AG04449 (cell line): Measurements from ENCODE around the gene MIOX.

Source experiments
- CTCF ChIA-PET: fragments of 350-600 bp; formaldehyde crosslinking; extraction: SDS; loops from one replicate; lab custom pipeline; 2021; ENCODE audit warnings: antibody characterized with exemption; lab: Yijun Ruan, JAX
- POLR2A ChIA-PET: fragments of 400-600, 350-600 bp; formaldehyde crosslinking; extraction: SDS; loops from one replicate; lab custom pipeline; 2020; ENCODE audit warnings: antibody characterized with exemption, inconsistent platforms; lab: Yijun Ruan, JAX
- DNase-seq: peaks from one replicate; pipeline ENCODE4 v3.0.0-alpha.2; 2010; ENCODE audit warnings: low read depth, low spot score
- H3K4me3 ChIP-seq: 2 replicates; pipeline ENCODE4 v1.5.1; 2011; ENCODE audit warnings: low read depth, mild to moderate bottlenecking, control low read depth, low read length
- TF ChIP-seq, protein P1 (sequence below): IDR thresholded peaks from one replicate; pipeline ENCODE4 v1.5.1; 2011; ENCODE audit warnings: mild to moderate bottlenecking, moderate library complexity, low read length, control low read depth, inconsistent platforms; ENCODE audit not compliant: insufficient read depth; ENCODE audit errors: missing control alignments

MIOX gene

DNA sequence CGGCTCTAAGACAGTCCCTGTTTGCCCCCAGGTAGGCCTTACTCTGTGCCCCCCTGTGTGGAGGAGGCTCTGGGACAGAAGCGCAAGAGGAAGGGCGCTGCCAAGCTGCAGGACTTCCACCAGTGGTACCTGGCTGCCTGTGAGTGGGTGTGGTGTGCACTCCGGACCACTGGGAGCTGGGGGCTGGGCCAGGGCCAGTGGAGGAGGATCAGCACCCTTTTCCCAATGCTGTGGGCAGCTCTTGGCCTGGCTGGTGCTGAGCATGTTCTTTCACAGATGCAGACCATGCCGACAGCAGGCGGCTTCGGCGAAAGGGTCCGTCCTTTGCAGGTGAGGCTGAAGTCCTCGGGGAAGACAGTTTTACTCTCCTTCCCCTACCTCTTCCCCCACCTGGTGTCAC, 35.1 kb downstream of the MIOX start:
- ChIA-PET POLR2A (no interaction called here), CTCF (interaction anchor here (1.3 kb wide), 1 partner anchor 99 kb away, joined by 5 read pairs; no protein-coding TSS in a partner anchor)
- TF ChIP-seq, protein P1, sequence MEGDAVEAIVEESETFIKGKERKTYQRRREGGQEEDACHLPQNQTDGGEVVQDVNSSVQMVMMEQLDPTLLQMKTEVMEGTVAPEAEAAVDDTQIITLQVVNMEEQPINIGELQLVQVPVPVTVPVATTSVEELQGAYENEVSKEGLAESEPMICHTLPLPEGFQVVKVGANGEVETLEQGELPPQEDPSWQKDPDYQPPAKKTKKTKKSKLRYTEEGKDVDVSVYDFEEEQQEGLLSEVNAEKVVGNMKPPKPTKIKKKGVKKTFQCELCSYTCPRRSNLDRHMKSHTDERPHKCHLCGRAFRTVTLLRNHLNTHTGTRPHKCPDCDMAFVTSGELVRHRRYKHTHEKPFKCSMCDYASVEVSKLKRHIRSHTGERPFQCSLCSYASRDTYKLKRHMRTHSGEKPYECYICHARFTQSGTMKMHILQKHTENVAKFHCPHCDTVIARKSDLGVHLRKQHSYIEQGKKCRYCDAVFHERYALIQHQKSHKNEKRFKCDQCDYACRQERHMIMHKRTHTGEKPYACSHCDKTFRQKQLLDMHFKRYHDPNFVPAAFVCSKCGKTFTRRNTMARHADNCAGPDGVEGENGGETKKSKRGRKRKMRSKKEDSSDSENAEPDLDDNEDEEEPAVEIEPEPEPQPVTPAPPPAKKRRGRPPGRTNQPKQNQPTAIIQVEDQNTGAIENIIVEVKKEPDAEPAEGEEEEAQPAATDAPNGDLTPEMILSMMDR = no peak
- no peak for DNase-seq
- no peak overlapping the region for H3K4me3 ChIP-seq

DNA sequence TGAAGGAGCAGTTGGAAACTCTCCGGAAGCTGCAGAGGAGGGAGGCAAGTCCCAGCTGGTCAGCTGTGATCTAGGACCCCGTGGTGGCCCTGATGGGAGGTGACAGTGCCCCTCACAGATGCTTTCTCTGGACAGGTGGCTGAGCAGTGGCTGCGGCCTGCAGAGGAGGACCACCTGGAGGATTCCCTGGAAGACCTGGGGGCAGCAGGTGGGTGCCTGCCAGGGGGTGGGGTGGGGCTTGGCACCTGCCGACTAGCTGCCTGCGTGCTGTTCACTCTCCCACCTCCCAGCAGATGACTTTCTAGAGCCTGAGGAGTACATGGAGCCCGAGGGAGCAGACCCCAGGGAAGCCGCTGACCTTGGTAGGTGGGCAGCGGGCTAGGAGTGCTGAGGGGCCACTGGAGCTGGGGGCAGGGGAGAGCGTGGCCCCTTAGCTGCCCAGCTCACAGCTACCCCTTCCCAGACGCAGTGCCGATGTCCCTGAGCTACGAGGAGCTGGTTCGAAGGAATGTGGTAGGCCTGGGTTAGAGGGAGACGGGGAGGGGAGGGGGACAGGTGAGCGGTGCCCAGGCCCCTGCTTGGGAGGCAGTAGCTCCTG, 35.6 kb downstream of the MIOX start:
- no peak overlapping the region for H3K4me3 ChIP-seq
- POLR2A ChIA-PET = interaction anchor here (0.8 kb wide), 1 partner anchor 14 kb away, joined by 3 read pairs; the partner anchor contains the start of genes LMF2 and NCAPH2
- no peak for DNase-seq
- CTCF ChIA-PET = interaction anchor here (1.0 to 1.3 kb wide), 2 partner anchors 14 to 99 kb away, joined by 3 to 5 read pairs; no protein-coding TSS in a partner anchor
- TF ChIP-seq, protein P1 = no peak

DNA sequence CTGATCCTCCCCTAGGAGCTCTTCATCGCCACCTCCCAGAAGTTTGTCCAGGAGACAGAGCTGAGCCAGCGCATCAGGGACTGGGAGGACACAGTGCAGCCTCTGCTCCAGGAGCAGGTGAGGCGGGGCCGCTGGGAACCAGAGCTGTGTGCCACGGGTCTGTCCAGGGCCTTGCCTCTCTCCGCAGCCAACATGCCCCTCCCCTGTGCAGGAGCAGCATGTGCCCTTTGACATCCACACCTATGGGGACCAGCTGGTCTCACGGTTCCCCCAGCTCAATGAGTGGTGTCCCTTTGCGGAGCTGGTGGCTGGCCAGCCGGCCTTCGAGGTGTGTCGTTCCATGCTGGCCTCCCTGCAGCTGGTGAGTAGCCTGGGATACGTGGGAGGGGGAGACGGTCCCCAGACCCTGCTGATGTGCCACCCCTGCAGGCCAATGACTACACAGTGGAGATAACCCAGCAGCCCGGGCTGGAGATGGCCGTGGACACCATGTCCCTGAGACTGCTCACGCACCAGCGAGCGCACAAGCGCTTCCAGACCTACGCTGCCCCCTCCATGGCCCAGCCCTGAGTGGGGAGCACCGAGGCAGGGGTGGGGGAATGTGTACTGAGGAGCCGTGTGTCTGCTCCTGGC, 36.3 kb downstream of the MIOX start:
- DNase-seq = no peak
- POLR2A ChIA-PET = interaction anchor here (0.8 kb wide), 1 partner anchor 15 kb away, joined by 3 read pairs; the partner anchor contains the start of genes LMF2 and NCAPH2

DNA sequence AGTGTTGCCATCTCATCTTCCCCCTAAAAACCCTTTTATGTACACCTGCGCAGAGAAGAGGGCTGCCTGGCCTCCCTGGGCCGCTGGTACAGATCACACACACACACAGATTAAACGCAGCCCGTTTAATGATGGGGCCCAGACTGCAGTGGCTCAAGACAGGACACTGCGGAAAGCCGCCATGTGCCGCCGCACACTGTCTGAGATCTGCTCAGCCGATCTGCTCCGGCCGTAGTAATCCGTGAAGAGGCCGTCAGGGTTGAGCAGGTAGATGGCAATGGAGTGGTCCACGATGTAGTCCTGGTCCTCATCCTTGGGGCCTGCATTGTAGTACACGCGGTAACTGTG, 36.8 kb downstream of the MIOX start:
- no peak for DNase-seq
- ChIA-PET CTCF (interaction anchor here (1.5 kb wide), 1 partner anchor 16 kb away, joined by 4 read pairs; the partner anchor contains the start of gene LMF2), POLR2A (interaction anchor here (3.0 kb wide), 1 partner anchor 15 kb away, joined by 25 read pairs; the partner anchor contains the start of genes LMF2 and NCAPH2)

More for the DNA sequence above, 36.3 kb downstream of the MIOX start:
- CTCF ChIA-PET = interaction anchor here (1.0 to 1.3 kb wide), 2 partner anchors 14 to 98 kb away, joined by 3 to 5 read pairs; no protein-coding TSS in a partner anchor
- TF ChIP-seq, protein P1 = no peak
- no peak overlapping the region for H3K4me3 ChIP-seq

DNA sequence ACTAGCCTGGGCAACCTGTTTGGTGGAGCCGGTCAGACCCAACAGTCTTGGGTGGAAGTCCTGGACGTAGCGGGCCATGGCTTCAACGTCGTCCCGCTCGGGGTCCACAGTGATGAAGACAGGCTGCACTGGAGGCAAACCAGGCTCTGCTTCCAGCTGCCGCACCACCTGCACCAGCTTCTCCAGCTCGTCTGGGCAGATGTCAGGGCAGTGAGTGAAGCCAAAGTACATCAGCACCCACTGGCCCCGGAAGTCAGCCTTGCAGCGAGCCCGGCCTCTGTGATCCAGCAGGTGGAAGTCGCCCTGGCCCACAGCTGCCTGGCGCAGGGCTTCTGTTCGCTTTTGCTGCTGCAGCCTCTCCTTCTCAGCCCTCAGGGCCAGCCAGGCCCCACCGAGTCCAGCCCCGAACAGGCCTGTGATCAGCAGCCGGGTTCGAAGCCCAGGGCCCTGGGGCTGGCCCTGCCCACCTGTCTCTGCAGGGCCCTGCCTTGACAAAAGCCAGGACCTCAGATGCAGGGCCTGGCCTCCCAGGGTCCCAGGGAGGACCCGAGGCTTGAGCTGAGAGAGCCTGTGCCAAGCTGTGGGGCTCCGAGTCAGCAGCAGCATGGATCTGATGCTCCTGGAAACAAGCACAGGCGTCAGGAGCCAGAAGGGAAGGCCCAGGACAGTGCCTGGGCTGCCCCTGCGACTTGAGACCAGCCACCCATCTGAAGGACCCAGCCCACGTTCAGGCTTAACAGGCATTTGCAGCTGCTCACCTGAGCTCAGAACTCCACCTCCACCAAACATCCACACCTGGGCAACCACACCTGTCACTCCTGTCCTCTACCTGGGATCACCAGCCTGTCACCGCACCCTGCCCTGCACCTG, 37.4 kb downstream of the MIOX start:
- TF ChIP-seq, protein P1 = no peak
- H3K4me3 ChIP-seq = peak overlapping the region; percentile 80
- DNase-seq = no peak
- POLR2A ChIA-PET = interaction anchor here (1.3 to 3.0 kb wide), 4 partner anchors 9 to 54 kb away, joined by 4 to 25 read pairs (median 8); partner anchors contain the start of genes LMF2 and NCAPH2
- CTCF ChIA-PET = interaction anchor here (0.8 to 2.9 kb wide), 4 partner anchors 9 to 96 kb away, joined by 3 to 33 read pairs (median 11); partner anchors contain the start of gene LMF2

More for the DNA sequence above, 36.8 kb downstream of the MIOX start:
- TF ChIP-seq, protein P1 = no peak
- no peak overlapping the region for H3K4me3 ChIP-seq
